GM21528 (cell line): ENCODE data around the gene CFAP90.

Source experiments
- ATAC-seq: cut with Tn5 transposase; IDR thresholded peaks from one replicate; pipeline ENCODE4 v1.9.1; 2021; ENCODE audit warnings: mild to moderate bottlenecking, moderate library complexity; ENCODE audit not compliant: unreplicated experiment, low FRiP score

Gene CFAP90

GRCh38 chr5:7827610-7828009 is 23.3 kb downstream of the CFAP90 start:
- ATAC-seq = no peak

- no peak for ATAC-seq
These were observed 25.3 kb downstream of the CFAP90 start for GRCh38 chr5:7825630-7826029.

DNA sequence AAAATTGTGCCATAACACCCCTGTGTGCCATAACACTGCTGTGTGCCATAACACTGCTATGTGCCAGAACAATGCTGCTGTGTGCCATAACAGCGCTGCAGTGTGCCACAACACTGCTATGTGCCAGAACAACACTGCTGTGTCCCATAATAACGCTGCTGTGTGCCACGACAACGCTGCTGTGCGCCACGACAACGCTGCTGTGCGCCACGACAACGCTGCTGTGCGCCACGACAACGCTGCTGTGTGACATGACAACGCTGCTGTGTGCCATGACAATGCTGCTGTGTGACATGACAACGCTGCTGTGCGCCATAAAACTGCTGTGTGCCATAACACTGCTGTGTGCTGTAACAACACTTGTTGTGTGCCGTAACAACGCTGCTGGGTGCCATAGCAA is 25.9 kb downstream of the CFAP90 start:
- ATAC-seq = no peak

GRCh38 chr5:7823594-7823993 is 27.3 kb downstream of the CFAP90 start:
- ATAC-seq = no peak

DNA sequence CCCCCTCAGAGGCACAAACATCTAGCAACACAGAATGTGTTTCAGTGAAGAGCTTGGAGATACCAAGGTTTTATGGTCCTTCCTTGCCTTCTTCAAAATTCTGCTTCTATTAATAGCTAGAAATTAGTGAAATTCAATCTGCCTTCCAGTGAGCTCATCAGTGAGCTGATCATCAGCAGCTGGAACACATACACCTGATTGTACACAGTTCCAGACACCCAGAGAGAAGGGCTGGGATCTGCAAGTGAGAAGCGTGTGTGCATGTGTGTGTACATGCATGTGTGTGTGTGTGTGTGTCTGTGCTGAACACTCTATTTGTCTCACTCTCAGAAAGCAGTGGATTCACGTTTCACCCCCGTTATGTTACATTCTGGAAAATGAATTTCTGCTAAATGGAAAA is 28.5 kb downstream of the CFAP90 start:
- no peak for ATAC-seq

DNA sequence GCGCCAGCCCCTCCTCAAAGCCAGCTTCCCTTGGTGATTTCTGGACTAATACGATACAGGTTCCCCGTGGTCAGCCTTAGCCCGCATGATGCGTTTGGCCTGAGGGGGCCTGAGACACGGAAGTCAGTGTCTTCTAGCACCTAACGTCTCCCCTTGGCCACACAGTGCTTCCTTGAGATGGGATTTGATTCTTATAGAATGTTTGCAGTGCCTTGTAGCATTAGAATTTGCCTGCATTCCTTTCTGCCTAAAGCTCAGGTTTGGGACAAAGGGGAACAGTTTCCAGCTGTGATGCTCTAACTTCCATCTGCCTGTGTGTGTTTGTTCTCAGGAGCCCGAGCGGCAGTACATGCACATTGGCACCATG is 34.4 kb downstream of the CFAP90 start:
- no peak for ATAC-seq

- ATAC-seq = peak; percentile 78
These were observed 34.9 kb downstream of the CFAP90 start for GRCh38 chr5:7815892-7816534.

DNA sequence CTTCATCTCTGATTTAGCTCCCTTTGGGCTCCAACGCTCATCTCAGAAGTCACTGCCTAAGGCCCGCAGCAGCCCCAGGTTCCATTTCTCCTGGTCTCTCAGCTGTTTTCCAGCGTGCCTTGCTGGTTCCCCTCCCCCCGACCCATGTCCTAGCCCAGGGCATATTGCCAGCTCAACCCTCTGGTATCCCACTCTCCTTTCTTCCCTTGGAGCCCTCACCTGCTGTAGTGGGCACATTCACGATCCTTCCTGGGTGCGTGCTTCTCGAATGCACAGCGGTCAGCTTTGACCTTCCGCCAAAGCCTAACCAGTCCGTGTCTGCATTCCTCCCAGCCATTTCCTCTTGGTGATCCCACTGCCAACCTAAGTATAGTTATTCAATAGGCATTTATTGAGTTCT is 36.1 kb downstream of the CFAP90 start:
- ATAC-seq = no peak

GRCh38 chr5:7813576-7813975 is 37.4 kb downstream of the CFAP90 start:
- no peak for ATAC-seq

DNA sequence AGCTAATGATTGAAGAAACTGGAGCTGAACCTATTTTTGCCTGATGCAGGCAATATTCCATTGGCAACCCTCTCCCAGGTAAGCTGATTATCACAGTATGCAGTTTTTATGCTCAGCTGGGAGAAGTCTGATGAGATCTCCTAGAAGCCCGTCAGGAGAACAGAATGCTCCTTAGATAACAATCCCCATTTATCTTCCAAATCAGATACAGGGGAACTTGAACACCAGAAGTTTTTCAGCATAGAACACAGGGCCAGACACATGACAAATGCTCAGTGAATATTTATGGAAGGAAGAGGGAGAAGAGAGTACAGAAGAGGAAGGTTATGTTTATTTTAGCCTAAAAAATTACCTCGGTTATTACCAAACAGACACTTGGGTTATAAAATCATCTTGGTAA is 37.9 kb downstream of the CFAP90 start:
- ATAC-seq = no peak

DNA sequence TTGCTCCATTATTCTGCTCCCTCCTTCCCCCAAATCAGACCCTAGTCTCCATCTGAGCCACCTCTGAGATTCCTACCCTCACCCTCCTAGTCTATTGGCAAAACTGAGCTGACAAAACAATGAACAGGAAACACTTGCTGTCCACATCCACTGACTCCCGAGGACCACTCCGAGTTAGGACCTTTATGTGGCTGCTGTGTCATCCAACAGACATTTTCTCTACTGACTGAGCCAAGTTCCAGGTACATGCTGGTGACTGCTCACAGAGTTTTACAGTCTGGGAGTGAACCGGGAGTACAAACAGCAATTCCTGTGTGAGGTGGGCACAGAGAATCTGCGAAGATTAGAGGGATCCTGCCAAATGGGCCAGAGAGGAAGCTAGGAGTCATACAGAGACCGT is 39.2 kb downstream of the CFAP90 start:
- no peak for ATAC-seq

GRCh38 chr5:7808998-7809397 is 41.9 kb downstream of the CFAP90 start:
- ATAC-seq = no peak

GRCh38 chr5:7805379-7805778 is 45.6 kb downstream of the CFAP90 start:
- no peak for ATAC-seq

- no peak for ATAC-seq
These were observed 47.0 kb downstream of the CFAP90 start for GRCh38 chr5:7803937-7804336.

DNA sequence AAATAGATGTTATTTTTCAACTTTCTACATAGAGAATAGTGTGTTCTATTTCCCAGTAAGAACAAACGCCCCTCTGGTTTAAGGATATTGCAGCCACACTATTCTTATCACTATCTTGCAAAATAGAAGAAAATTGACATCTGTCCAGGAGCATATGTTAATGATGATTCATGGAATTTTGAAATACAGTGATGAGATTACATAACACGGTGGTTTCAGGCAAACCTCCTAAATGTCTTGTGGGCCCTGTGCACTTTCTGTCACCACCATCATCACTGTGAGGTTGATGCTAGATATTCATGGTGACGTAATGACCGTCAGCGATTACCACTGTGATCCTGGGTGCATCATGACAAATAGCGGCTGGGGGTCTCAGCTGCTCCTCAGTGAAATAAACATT is 48.1 kb downstream of the CFAP90 start:
- ATAC-seq = no peak

DNA sequence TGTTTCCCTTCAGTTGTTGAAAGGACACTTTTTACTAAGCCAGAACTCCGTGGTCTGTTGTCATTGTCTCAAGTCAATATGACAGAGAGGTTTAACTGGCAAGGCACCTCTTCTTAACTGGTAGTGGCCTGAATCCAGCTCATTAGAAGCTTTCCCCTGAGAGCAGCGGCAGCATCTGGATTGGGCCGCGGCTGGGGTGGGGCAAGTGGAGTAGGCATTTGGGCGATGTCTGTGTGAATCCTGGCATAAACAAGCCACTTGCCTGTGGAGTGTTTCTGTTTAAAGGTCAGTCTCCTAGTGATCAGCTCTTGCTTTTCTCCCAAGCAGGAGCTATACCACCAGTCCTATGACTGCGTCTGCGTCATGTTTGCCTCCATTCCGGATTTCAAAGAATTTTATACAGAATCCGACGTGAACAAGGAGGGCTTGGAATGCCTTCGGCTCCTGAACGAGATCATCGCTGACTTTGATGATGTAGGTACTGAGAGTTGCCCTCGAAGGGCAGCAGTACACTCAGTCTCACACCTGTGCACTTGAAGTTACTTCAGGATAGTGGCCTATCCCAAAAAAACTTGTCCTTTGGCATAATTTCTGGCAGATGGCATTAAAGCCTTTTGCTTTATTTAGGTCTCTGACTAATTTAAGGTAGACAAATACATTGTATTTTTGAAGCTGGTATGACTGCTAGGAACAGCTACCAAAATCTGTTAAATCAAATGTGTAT is 48.9 kb downstream of the CFAP90 start:
- ATAC-seq = no peak

- no peak for ATAC-seq
These were observed 55.6 kb downstream of the CFAP90 start for GRCh38 chr5:7795306-7795705.

DNA sequence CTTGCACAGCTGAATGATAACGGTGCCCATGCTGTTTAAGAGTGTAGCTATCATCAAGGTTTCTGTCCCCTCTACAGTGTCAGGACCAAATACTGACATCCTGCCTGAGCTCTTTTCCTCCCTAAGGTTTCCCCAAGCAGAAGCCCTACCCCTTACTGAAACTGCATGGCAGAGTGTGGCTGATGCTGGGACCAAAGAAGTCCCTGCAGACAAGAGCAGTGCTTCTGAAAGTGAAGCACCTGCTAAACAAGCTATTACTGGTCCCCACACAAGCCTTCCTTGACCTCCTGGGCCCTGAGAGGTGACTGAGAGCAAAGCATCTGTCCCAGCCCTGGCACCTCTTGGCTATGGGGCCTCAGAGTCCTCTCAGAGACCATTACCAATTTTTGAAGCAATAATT is 56.1 kb downstream of the CFAP90 start:
- peak; percentile 53 for ATAC-seq

DNA sequence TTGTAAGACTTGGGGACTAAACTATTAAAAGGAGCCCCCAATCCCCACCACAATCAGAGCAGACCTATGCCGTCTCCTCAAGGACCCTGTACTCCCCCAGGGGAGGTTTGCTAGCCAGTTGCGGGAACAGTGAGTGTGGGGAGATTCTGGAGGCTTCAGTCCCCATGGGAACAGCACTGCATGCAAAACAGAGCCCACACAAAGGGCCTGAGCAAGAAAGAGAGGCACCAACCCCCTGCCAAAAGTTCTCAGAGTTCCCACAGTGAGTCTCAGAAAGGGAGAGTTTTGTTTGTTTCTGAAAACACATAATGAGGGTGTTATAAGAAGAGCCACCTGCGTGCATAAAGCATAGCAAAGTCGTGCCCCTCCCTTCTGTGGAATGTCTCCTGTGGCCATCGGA is 56.6 kb downstream of the CFAP90 start:
- ATAC-seq = peak; percentile 83

GRCh38 chr5:7793895-7794294 is 57.0 kb downstream of the CFAP90 start:
- ATAC-seq = no peak

DNA sequence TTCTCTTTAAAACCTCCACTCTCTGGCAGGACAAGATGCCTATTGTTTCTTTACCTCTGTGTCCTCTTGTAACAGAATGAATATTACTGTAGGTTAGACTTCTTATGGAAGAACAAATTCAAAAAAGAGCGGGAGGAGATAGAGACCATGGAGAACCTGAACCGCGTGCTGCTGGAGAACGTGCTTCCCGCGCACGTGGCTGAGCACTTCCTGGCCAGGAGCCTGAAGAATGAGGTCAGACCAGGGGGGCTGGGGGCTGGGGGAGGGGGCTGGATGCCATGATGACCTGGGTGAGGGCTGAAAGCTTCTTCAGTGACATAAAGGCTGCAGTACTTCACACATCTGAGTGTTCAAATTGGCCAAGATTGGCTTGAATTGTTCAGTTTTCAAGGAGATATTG is 61.4 kb downstream of the CFAP90 start:
- no peak for ATAC-seq

GRCh38 chr5:7787770-7788169 is 63.2 kb downstream of the CFAP90 start:
- no peak for ATAC-seq
